ENCODE results near the gene DZIP3. TPM values are rescaled to one million over a fixed set of nuclear protein-coding genes. Genes with fewer than 3 reads are reported as not detected.

The DZIP3 gene
- polyA plus RNA-seq, 4 donors = 0.54 to 13.2 (median 2.0) TPM

DNA sequence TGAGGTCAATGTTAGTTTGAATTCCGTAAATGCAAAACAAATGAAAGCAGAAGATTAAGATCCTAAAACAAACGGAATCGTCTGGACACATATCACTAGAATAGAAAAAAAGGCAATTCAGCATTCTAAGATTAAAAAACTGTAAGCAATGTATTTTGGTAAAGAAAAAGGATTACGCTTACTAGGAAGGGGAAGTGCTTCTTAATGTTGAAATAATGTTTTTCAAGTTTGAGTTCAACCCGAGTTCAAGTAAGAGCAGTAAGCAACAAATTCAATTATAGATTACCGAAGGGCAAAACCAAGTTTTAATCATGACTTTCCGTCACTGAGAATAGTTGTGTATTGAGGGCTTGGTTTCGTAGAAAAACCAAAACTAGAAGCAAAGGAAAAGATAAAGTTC, 921 bp upstream of the DZIP3 start:
- FAIRE-seq = no peak
- Histone ChIP-seq H3K27me3 (ENCODE audit: control insufficient read depth in 3 of 3, insufficient read depth in 3 of 3, low read length in 3 of 3) (no peaks in the 10 kb centered on the region), H3K36me3 (ENCODE audit: control insufficient read depth in 3 of 3, insufficient read depth in 2 of 3, low read depth in 1 of 3, low read length in 3 of 3) (no peaks in the 10 kb centered on the region), H3K4me1 (ENCODE audit: control insufficient read depth in 3 of 3, insufficient read depth in 2 of 3, low read depth in 1 of 3, low read length in 2 of 3) (peaks cover 0 to 3% (median 0%) of the 10 kb centered on the region in 3 donors), H3K9me3 (ENCODE audit: control insufficient read depth in 2 of 2, insufficient read depth in 1 of 2, low read depth in 1 of 2, low read length in 1 of 2) (no peaks in the 10 kb centered on the region), H3K4me3 (ENCODE audit: low read depth in 1 of 3, low read length in 3 of 3) (peak overlapping the region; percentile 79 to 86 (median 81)), H3K27ac (ENCODE audit: low read depth in 1 of 3, low read length in 2 of 3) (peak overlapping the region in 2 of 3 donors; percentile 87 to 89)
- DNase-seq = no peak
- 1 to 2% (median 2%) methylated on average over 8 of the region's 8 CpGs for WGBS, 3 donors

DNA sequence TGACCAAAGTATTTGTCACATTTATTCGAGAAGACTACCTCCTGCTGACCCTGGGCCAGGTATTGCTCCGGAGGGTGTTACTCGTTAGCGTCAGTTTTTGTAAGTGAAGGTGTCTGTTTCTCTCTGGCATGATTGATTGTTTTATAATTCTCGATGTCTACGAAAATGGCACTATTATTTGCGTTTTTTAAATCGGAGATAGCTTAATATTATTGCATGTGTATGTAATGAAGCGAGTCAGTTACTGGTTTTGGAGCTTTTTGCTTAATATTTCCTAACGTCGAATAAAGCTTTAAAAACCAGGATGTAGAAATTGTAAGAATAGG, 439 bp downstream of the DZIP3 start:
- H3K4me1 ChIP-seq (ENCODE audit: control insufficient read depth in 3 of 3, insufficient read depth in 2 of 3, low read depth in 1 of 3, low read length in 2 of 3) = peaks cover 0 to 3% (median 0%) of the 10 kb centered on the region in 3 donors
- H3K9me3 ChIP-seq (ENCODE audit: control insufficient read depth in 2 of 2, insufficient read depth in 1 of 2, low read depth in 1 of 2, low read length in 1 of 2) = no peaks in the 10 kb centered on the region
- WGBS, 3 donors = 1% methylated on average over 11 of the region's 11 CpGs
- FAIRE-seq (no peak), DNase-seq (no peak)
- H3K36me3 ChIP-seq (ENCODE audit: control insufficient read depth in 3 of 3, insufficient read depth in 2 of 3, low read depth in 1 of 3, low read length in 3 of 3) = no peaks in the 10 kb centered on the region
- peak overlapping the region; percentile 87 to 94 (median 89) for H3K27ac ChIP-seq (ENCODE audit: low read depth in 1 of 3, low read length in 2 of 3)
- H3K4me3 ChIP-seq (ENCODE audit: low read depth in 1 of 3, low read length in 3 of 3) = peak overlapping the region; percentile 79 to 86 (median 81)
- no peaks in the 10 kb centered on the region for H3K27me3 ChIP-seq (ENCODE audit: control insufficient read depth in 3 of 3, insufficient read depth in 3 of 3, low read length in 3 of 3)

DNA sequence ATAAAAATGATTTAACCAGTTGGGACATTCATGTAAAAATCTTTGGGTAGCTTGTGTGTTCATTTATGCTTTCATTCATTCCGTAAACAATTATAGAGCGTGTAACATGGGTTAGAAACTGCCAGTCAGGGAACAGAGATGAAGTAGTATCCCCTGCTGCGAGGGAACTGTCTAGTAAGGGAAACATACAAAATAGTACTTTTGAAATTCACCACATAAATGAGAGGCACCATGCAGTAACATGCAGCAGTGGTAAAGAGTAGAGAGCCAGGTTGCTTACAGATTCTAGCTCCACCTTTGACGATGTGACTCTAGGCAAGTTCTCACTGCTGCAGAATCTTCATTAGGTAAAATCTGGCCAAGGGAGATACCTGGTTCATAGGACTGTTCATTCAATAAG, 938 bp downstream of the DZIP3 start:
- WGBS, 3 donors = 17 to 28% (median 22%) methylated on average over 4 of the region's 4 CpGs
- Histone ChIP-seq H3K36me3 (ENCODE audit: control insufficient read depth in 3 of 3, insufficient read depth in 2 of 3, low read depth in 1 of 3, low read length in 3 of 3) (no peaks in the 10 kb centered on the region), H3K4me1 (ENCODE audit: control insufficient read depth in 3 of 3, insufficient read depth in 2 of 3, low read depth in 1 of 3, low read length in 2 of 3) (peaks cover 0 to 6% (median 0%) of the 10 kb centered on the region in 3 donors), H3K27me3 (ENCODE audit: control insufficient read depth in 3 of 3, insufficient read depth in 3 of 3, low read length in 3 of 3) (no peaks in the 10 kb centered on the region), H3K4me3 (ENCODE audit: low read depth in 1 of 3, low read length in 3 of 3) (peak overlapping the region in 1 of 3 donors; percentile 86), H3K27ac (ENCODE audit: low read depth in 1 of 3, low read length in 2 of 3) (no peak overlapping the region), H3K9me3 (ENCODE audit: control insufficient read depth in 2 of 2, insufficient read depth in 1 of 2, low read depth in 1 of 2, low read length in 1 of 2) (no peaks in the 10 kb centered on the region)
- FAIRE-seq = no peak
- DNase-seq = peak; percentile 3 to 26

DNA sequence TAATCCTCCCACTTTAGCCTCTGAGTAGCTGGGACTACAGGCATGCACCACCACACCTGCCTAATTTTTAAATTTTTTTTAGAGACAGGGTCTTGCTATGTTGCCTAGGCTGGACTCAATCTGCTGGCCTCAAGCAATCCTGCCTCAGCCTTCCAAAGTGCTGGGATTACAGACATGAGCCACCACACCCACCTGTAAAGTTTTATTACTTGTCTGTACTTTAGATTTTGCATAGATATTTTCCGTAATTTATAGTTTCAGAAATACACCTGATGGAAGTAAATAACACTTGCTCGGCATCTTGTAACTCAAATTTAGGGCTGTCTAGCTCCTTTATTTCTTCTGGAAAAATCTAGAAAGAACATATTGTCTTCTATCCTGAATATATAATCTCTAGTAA, 5.8 kb downstream of the DZIP3 start:
- Histone ChIP-seq H3K36me3 (ENCODE audit: control insufficient read depth in 3 of 3, insufficient read depth in 2 of 3, low read depth in 1 of 3, low read length in 3 of 3) (no peaks in the 10 kb centered on the region), H3K27me3 (ENCODE audit: control insufficient read depth in 3 of 3, insufficient read depth in 3 of 3, low read length in 3 of 3) (no peaks in the 10 kb centered on the region), H3K4me1 (ENCODE audit: control insufficient read depth in 3 of 3, insufficient read depth in 2 of 3, low read depth in 1 of 3, low read length in 2 of 3) (peaks cover 0 to 6% (median 0%) of the 10 kb centered on the region in 3 donors), H3K4me3 (ENCODE audit: low read depth in 1 of 3, low read length in 3 of 3) (no peak overlapping the region), H3K27ac (ENCODE audit: low read depth in 1 of 3, low read length in 2 of 3) (peak overlapping the region in 1 of 3 donors; percentile 42), H3K9me3 (ENCODE audit: control insufficient read depth in 2 of 2, insufficient read depth in 1 of 2, low read depth in 1 of 2, low read length in 1 of 2) (no peaks in the 10 kb centered on the region)
- peak; percentile 51 to 53 for DNase-seq
- 21 to 65% (median 34%) methylated on average over 2 of the region's 2 CpGs for WGBS, 3 donors
- no peak for FAIRE-seq

DNA sequence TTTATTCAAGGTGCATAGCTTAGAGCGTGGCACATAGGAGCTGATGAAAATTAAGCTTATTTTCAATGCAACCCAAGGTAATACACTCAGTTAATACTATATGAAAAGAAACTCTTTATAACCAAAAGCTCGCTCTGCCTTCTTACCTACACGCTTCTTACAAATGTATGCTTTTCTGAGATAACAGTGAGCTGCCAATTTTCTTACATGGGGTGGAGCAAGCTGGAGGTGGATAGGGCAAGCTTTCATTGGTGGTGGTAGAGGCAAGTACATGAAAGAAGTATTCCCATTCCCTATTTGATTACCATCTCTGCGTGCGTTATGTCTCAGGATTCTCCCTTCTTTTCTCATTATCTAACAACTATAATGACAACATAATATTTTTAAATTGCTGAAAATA, 8.9 kb downstream of the DZIP3 start:
- H3K27ac ChIP-seq (ENCODE audit: low read depth in 1 of 3, low read length in 2 of 3) = no peak overlapping the region
- H3K4me1 ChIP-seq (ENCODE audit: control insufficient read depth in 3 of 3, insufficient read depth in 2 of 3, low read depth in 1 of 3, low read length in 2 of 3) = peaks cover 0 to 3% (median 0%) of the 10 kb centered on the region in 3 donors
- FAIRE-seq (no peak), DNase-seq (no peak)
- H3K36me3 ChIP-seq (ENCODE audit: control insufficient read depth in 3 of 3, insufficient read depth in 2 of 3, low read depth in 1 of 3, low read length in 3 of 3) = no peaks in the 10 kb centered on the region
- H3K4me3 ChIP-seq (ENCODE audit: low read depth in 1 of 3, low read length in 3 of 3) = no peak overlapping the region
- H3K9me3 ChIP-seq (ENCODE audit: control insufficient read depth in 2 of 2, insufficient read depth in 1 of 2, low read depth in 1 of 2, low read length in 1 of 2) = no peaks in the 10 kb centered on the region
- H3K27me3 ChIP-seq (ENCODE audit: control insufficient read depth in 3 of 3, insufficient read depth in 3 of 3, low read length in 3 of 3) = no peaks in the 10 kb centered on the region
- 76 to 86% (median 78%) methylated on average over 5 of the region's 5 CpGs for WGBS, 3 donors

DNA sequence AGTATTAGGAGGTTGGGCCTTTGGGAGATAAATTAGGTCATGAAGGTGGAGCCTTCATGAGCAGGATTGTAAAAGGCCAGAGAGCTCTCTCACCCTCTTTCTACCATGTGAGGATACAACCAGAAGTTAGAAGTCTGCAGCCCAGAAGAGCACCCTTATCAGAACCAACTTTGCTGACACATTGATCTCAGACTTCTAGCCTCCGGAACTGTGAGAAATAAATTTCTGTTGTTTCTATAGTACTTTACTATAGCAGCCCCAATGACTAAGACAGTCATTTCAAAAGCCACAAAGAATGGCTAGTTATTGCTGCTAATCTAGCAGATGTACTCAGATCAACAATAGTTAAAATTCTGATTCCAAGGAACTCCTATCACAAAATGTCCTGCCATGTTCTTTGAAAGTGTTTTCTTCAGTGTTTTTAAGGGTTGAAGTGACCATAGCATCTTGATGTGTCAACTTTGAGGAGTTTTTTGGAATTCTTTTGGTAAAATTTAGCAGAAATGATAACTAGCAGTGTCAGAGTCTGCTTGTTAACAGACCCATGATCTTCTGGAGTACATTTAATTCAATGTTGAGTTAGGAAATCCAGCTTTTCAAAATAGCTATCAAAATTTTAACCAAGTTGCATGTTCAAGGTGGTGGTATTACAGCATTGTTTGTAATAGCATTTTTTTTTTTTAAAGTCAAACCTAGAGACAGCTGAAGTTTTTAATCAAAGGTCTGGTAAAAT, 10.3 kb downstream of the DZIP3 start:
- FAIRE-seq (no peak), DNase-seq (peak in 1 of 2 donors; percentile 18)
- Histone ChIP-seq H3K27me3 (ENCODE audit: control insufficient read depth in 3 of 3, insufficient read depth in 3 of 3, low read length in 3 of 3) (no peaks in the 10 kb centered on the region), H3K4me1 (ENCODE audit: control insufficient read depth in 3 of 3, insufficient read depth in 2 of 3, low read depth in 1 of 3, low read length in 2 of 3) (peaks cover 0 to 3% (median 0%) of the 10 kb centered on the region in 3 donors), H3K4me3 (ENCODE audit: low read depth in 1 of 3, low read length in 3 of 3) (no peak overlapping the region), H3K27ac (ENCODE audit: low read depth in 1 of 3, low read length in 2 of 3) (no peak overlapping the region), H3K9me3 (ENCODE audit: control insufficient read depth in 2 of 2, insufficient read depth in 1 of 2, low read depth in 1 of 2, low read length in 1 of 2) (no peaks in the 10 kb centered on the region), H3K36me3 (ENCODE audit: control insufficient read depth in 3 of 3, insufficient read depth in 2 of 3, low read depth in 1 of 3, low read length in 3 of 3) (no peaks in the 10 kb centered on the region)
- WGBS, 3 donors = 70 to 90% (median 83%) methylated on average over 1 of the region's 1 CpG

DNA sequence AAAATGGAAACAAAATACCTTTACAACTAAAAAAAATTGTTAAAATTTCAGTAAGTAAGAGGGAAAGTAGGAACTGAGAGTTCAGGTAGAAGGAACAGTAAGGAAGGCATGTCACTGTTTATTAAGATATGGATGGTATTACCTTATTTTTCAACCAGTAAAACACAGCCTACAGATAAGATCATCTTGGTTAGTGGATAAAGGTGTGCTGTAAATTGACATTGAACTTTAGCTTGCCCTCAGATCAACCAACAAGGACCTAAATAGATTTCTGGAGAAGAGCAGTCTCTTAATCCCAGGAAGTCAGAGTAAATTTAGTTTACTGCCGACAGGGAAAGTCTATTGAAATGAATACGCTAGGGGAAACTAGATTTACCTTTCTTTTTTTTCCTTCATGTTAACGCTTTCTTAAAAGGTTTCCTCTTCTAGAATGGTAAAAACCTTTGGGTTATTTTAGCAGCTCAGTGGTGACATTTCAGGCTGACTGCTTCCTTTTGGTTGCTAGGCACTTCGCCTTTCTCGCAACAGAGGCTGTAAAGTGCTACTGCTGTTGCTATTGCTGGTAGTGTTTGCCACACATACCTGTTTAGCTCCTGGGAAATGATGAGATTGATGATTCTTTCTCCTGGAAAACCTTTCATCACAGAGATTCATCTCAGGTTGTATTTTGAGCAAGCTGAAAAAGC, 12.9 kb downstream of the DZIP3 start:
- peak overlapping the region in 2 of 3 donors; percentile 26 to 47 for H3K27ac ChIP-seq (ENCODE audit: low read depth in 1 of 3, low read length in 2 of 3)
- WGBS, 3 donors = 55 to 83% (median 75%) methylated on average over 5 of the region's 5 CpGs
- DNase-seq (peak; percentile 28 to 45), FAIRE-seq (no peak)
- H3K4me1 ChIP-seq (ENCODE audit: control insufficient read depth in 3 of 3, insufficient read depth in 2 of 3, low read depth in 1 of 3, low read length in 2 of 3) = no peaks in the 10 kb centered on the region
- peaks cover 0 to 2% (median 0%) of the 10 kb centered on the region in 3 donors for H3K36me3 ChIP-seq (ENCODE audit: control insufficient read depth in 3 of 3, insufficient read depth in 2 of 3, low read depth in 1 of 3, low read length in 3 of 3)
- H3K9me3 ChIP-seq (ENCODE audit: control insufficient read depth in 2 of 2, insufficient read depth in 1 of 2, low read depth in 1 of 2, low read length in 1 of 2) = no peaks in the 10 kb centered on the region
- no peak overlapping the region for H3K4me3 ChIP-seq (ENCODE audit: low read depth in 1 of 3, low read length in 3 of 3)
- H3K27me3 ChIP-seq (ENCODE audit: control insufficient read depth in 3 of 3, insufficient read depth in 3 of 3, low read length in 3 of 3) = no peaks in the 10 kb centered on the region

DNA sequence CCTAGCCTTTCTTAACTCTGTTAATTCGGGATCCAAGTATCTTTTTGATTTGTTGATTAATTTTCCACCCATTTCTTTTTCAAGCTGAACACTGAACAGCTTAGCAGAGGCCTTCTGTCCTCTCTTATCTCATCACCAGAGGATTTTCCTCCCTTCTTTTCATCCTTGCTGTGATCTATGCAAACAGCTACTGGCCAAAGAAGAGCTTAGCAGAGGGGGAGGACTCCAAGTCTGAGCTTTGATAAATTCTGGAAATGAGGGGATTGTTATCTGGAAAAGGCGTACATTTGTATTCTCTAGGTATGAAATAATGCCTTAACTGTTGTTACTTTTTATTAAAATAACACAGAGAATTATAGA, 13.4 kb downstream of the DZIP3 start:
- no peak for DNase-seq
- Histone ChIP-seq H3K9me3 (ENCODE audit: control insufficient read depth in 2 of 2, insufficient read depth in 1 of 2, low read depth in 1 of 2, low read length in 1 of 2) (no peaks in the 10 kb centered on the region), H3K4me1 (ENCODE audit: control insufficient read depth in 3 of 3, insufficient read depth in 2 of 3, low read depth in 1 of 3, low read length in 2 of 3) (no peaks in the 10 kb centered on the region), H3K36me3 (ENCODE audit: control insufficient read depth in 3 of 3, insufficient read depth in 2 of 3, low read depth in 1 of 3, low read length in 3 of 3) (peaks cover 0 to 2% (median 0%) of the 10 kb centered on the region in 3 donors), H3K27ac (ENCODE audit: low read depth in 1 of 3, low read length in 2 of 3) (peak overlapping the region in 1 of 3 donors; percentile 47), H3K4me3 (ENCODE audit: low read depth in 1 of 3, low read length in 3 of 3) (no peak overlapping the region), H3K27me3 (ENCODE audit: control insufficient read depth in 3 of 3, insufficient read depth in 3 of 3, low read length in 3 of 3) (no peaks in the 10 kb centered on the region)
- no peak for FAIRE-seq
- WGBS, 3 donors = 85 to 91% (median 87%) methylated on average over 2 of the region's 2 CpGs

Measured in small intestine (tissue), 7 donors.